Spleen (tissue), 11 donors: ENCODE data around the gene NLRP6. TPM values are rescaled to one million over a fixed set of nuclear protein-coding genes. Genes with fewer than 3 reads are reported as not detected.

Experiments
- DNase-seq: peaks from one replicate; pipeline ENCODE4 v3.0.0-alpha.2; 2020
- H3K27ac ChIP-seq, 8 donors: fragments of 200-600 bp; sonication (generic) in 7 of 8; 1 replicate in 4 of 8; 2 replicates in 4 of 8; pipeline versions ENCODE4 v1.5.0 to v1.8.0; 2016 to 2021; ENCODE audit warnings: inconsistent platforms in 4 of 8, mild to moderate bottlenecking in 4 of 8, moderate library complexity in 1 of 8
- H3K27me3 ChIP-seq, 7 donors: fragments of 200-600 bp; sonication (generic) in 6 of 7; replicated peaks in 1 of 7; 1 replicate in 4 of 7; 2 replicates in 3 of 7; pipeline versions ENCODE4 v1.5.0 to v1.8.0; 2016 to 2021; ENCODE audit warnings: inconsistent platforms in 3 of 7, mild to moderate bottlenecking in 1 of 7
- H3K36me3 ChIP-seq, 6 donors: fragments of 200-600 bp; sonication (generic) in 5 of 6; 1 replicate in 4 of 6; 2 replicates in 2 of 6; pipeline versions ENCODE4 v1.5.0 to v1.8.0; 2016 to 2021; ENCODE audit warnings: inconsistent platforms in 2 of 6
- H3K4me1 ChIP-seq, 6 donors: fragments of 200-600 bp; sonication (generic) in 5 of 6; 1 replicate in 3 of 6; 2 replicates in 3 of 6; pipeline versions ENCODE4 v1.5.0 to v1.8.0; 2016 to 2021; ENCODE audit warnings: inconsistent platforms in 3 of 6
- H3K4me3 ChIP-seq, 8 donors: fragments of 200-600 bp; sonication (generic) in 7 of 8; 1 replicate in 4 of 8; 2 replicates in 4 of 8; pipeline versions ENCODE4 v1.5.0 to v1.8.0; 2016 to 2021; ENCODE audit warnings: inconsistent platforms in 4 of 8, mild to moderate bottlenecking in 4 of 8, moderate library complexity in 2 of 8
- H3K9me3 ChIP-seq, 8 donors: fragments of 200-600 bp; sonication (generic) in 7 of 8; 1 replicate in 4 of 8; 2 replicates in 4 of 8; pipeline versions ENCODE4 v1.5.0 to v1.8.0; 2016 to 2021; ENCODE audit warnings: inconsistent platforms in 4 of 8
- CTCF ChIP-seq, 11 experiments: fragments of 200-600 bp in 7 of 11; fragments of 450-650 bp in 4 of 11; sonication (generic) in 4 of 11; IDR thresholded peaks in 8 of 11; conservative IDR thresholded peaks in 3 of 11; 1 replicate in 7 of 11; 2 replicates in 4 of 11; pipeline versions ENCODE4 v1.4.0 to v1.8.0; 2016 to 2021; ENCODE audit warnings: antibody characterized with exemption in 11 of 11, inconsistent platforms in 4 of 11, mild to moderate bottlenecking in 1 of 11
- POLR2A ChIP-seq, 3 donors: fragments of 450-650 bp; IDR thresholded peaks; one replicate each; pipeline ENCODE4 v1.5.1; 2017; ENCODE audit warnings: antibody characterized with exemption in 3 of 3, mild to moderate bottlenecking in 1 of 3
- POLR2AphosphoS5 ChIP-seq, 3 donors: sonication (generic); formaldehyde crosslinking; IDR thresholded peaks; one replicate each; pipeline ENCODE4 v1.5.1; 2017; ENCODE audit warnings: antibody characterized with exemption in 3 of 3
- WGBS, 5 donors: extraction: QIAGEN DNeasy Blood & Tissue Kit in 3 of 5; methylation state at CpG; one replicate each; pipeline versions ENCODE4 v1.1.5 to v1.1.7; 2013 to 2018; 5-methylcytosine and 5-hydroxymethylcytosine counted together
- intact Hi-C: fragments of 100-400 bp; cut with DNase I; formaldehyde crosslinking; loops from one replicate; pipeline ENCODE4 v1.15.0; 2023; ENCODE audit warnings: low total_unique reads
- polyA plus RNA-seq, 3 donors: library from polyadenylated mRNA; stranded (reverse); fragments of 200-250 nt; gene quantifications; one replicate each; pipeline ENCODE4 v1.2.1, GENCODE V29; 2013
- small RNA-seq, 4 donors: library from RNA; depleted of rRNA; stranded (forward); fragments of <200 nt; gene quantifications; one replicate each; pipeline ENCODE3, GENCODE V24; 2016
- total RNA-seq, 7 donors: library from RNA; depleted of rRNA in 3 of 7; stranded (reverse); fragments of >200 nt in 3 of 7; fragmentation: NEBNext Ultra II Directional in 4 of 7; extraction: Animal tissue kit (Norgen Biotek cat#: 25700) in 4 of 7; gene quantifications; one replicate each; pipeline versions ENCODE4 v1.1.0 to v1.2.1, GENCODE V29; 2016 to 2021
- donor health status: healthy with polysubstance abuse.
- donor health status: DM: no; HTN: no; CAD: no; lungs with moderate emphysema.
- donor health status: DM: no; HTN: no; CAD: no.
- donor health status: Bipolar disorder and iron deficiency.
- donor health status: healthy.
- donor health status: DM: no; HTN: no; CAD: no.
- donor health status: DM: yes; HTN: yes; CAD: no.

Gene NLRP6
- total and polyA plus RNA-seq, 10 donors: 0.15 to 30.9 (median 5.8) TPM

GRCh38 chr11:334264-334994 is 56.2 kb downstream of the NLRP6 start:
- WGBS, 5 donors: 84 to 90% (median 86%) methylated on average over 25 of the region's 25 CpGs
- intact Hi-C loops: no loop called here
- TF ChIP-seq POLR2A (IDR thresholded peaks at IDR 0.05) (no peak), POLR2AphosphoS5 (IDR thresholded peaks at IDR 0.05) (no peak), CTCF (IDR thresholded peaks at IDR 0.05 in 8 of 11, conservative IDR thresholded peaks at IDR 0.05 in 3 of 11) (no peak)
- Histone ChIP-seq H3K36me3 (peaks cover 0 to 19% (median 0%) of the 10 kb centered on the region in 6 donors), H3K27me3 (no peaks in the 10 kb centered on the region), H3K4me3 (no peak overlapping the region), H3K9me3 (no peaks in the 10 kb centered on the region), H3K27ac (peak overlapping the region in 4 of 8 donors; percentile 74 to 75 (median 74)), H3K4me1 (peaks cover 20 to 63% (median 44%) of the 10 kb centered on the region in 6 donors)
- peak; percentile 36 for DNase-seq

Small RNAs within 50 kb of the gene (small RNA-seq; reads per million reads assigned to genes)
- 0 reads per million in 4 donors for gene AC136475.6

Other genes with a start within 250 kb of the NLRP6 start
- gene SCGB1C1, start 85.3 kb upstream of the NLRP6 start, total RNA-seq: not detected
- gene SCGB1C1, start 85.3 kb upstream of the NLRP6 start, polyA plus RNA-seq: not detected
- gene BET1L, start 71.0 kb upstream of the NLRP6 start, total RNA-seq: 10 to 100 TPM; 40.6 to 63.5 (median 51.4) TPM
- gene BET1L, start 71.0 kb upstream of the NLRP6 start, polyA plus RNA-seq: 10 to 100 TPM; 16.2 to 29.9 (median 20.2) TPM
- 100 to 1,000 TPM in 3 of 7 donors, 10 to 100 TPM in 4; 66.7 to 141 (median 88.3) TPM for gene RIC8A, start 70.7 kb upstream of the NLRP6 start, total RNA-seq
- 10 to 100 TPM; 38.6 to 59.2 (median 44.7) TPM for gene RIC8A, start 70.7 kb upstream of the NLRP6 start, polyA plus RNA-seq
- 10 to 100 TPM; 11.9 to 28.8 (median 16.6) TPM for gene SIRT3, start 42.1 kb upstream of the NLRP6 start, total RNA-seq
- gene SIRT3, start 42.1 kb upstream of the NLRP6 start, polyA plus RNA-seq: 10 to 100 TPM; 17.8 to 24.0 (median 22.0) TPM
- gene PSMD13, start 41.4 kb upstream of the NLRP6 start, total RNA-seq: 100 to 1,000 TPM in 5 of 7 donors, 10 to 100 TPM in 2; 93.6 to 126 (median 101) TPM
- gene PSMD13, start 41.4 kb upstream of the NLRP6 start, polyA plus RNA-seq: 100 to 1,000 TPM; 165 to 229 (median 200) TPM
- 100 to 1,000 TPM in 6 of 7 donors, 10 to 100 TPM in 1; 53.4 to 182 (median 128) TPM for gene PGGHG, start 10.7 kb downstream of the NLRP6 start, total RNA-seq
- gene PGGHG, start 10.7 kb downstream of the NLRP6 start, polyA plus RNA-seq: 100 to 1,000 TPM; 127 to 250 (median 134) TPM
- gene IFITM5, start 21.1 kb downstream of the NLRP6 start, total RNA-seq: not detected
- not detected for gene IFITM5, start 21.1 kb downstream of the NLRP6 start, polyA plus RNA-seq
- gene IFITM2, start 29.4 kb downstream of the NLRP6 start, total RNA-seq: 1,000 to 10,000 TPM in 4 of 7 donors, 100 to 1,000 TPM in 3; 507 to 1,635 (median 1,062) TPM
- gene IFITM2, start 29.4 kb downstream of the NLRP6 start, polyA plus RNA-seq: 1,000 to 10,000 TPM in 1 of 3 donors, 100 to 1,000 TPM in 2; 680 to 1,006 (median 885) TPM
- 100 to 1,000 TPM; 333 to 670 (median 510) TPM for gene IFITM1, start 35.6 kb downstream of the NLRP6 start, total RNA-seq
- 100 to 1,000 TPM; 314 to 496 (median 327) TPM for gene IFITM1, start 35.6 kb downstream of the NLRP6 start, polyA plus RNA-seq
- 100 to 1,000 TPM; 314 to 942 (median 472) TPM for gene IFITM3, start 42.5 kb downstream of the NLRP6 start, total RNA-seq
- 100 to 1,000 TPM; 391 to 618 (median 599) TPM for gene IFITM3, start 42.5 kb downstream of the NLRP6 start, polyA plus RNA-seq
- 1 to 10 TPM in 1 of 7 donors, under 1 TPM in 4, not detected in 2; 0.17 to 1.1 (median 0.67) TPM for gene B4GALNT4, start 91.1 kb downstream of the NLRP6 start, total RNA-seq
- 1 to 10 TPM; 1.6 to 5.2 (median 3.5) TPM for gene B4GALNT4, start 91.1 kb downstream of the NLRP6 start, polyA plus RNA-seq
- gene PKP3, start 115.8 kb downstream of the NLRP6 start, total RNA-seq: 1 to 10 TPM in 1 of 7 donors, under 1 TPM in 2, not detected in 4; 0.40 to 2.8 (median 0.59) TPM
- gene PKP3, start 115.8 kb downstream of the NLRP6 start, polyA plus RNA-seq: under 1 TPM; 0.09 to 0.48 (median 0.21) TPM
- 100 to 1,000 TPM in 2 of 7 donors, 10 to 100 TPM in 5; 67.9 to 118 (median 90.9) TPM for gene SIGIRR, start 136.6 kb downstream of the NLRP6 start, total RNA-seq
- 100 to 1,000 TPM in 2 of 3 donors, 10 to 100 TPM in 1; 95.9 to 194 (median 161) TPM for gene SIGIRR, start 136.6 kb downstream of the NLRP6 start, polyA plus RNA-seq
- gene ANO9, start 163.6 kb downstream of the NLRP6 start, total RNA-seq: 10 to 100 TPM; 10.2 to 34.5 (median 25.9) TPM
- gene ANO9, start 163.6 kb downstream of the NLRP6 start, polyA plus RNA-seq: 10 to 100 TPM; 32.7 to 53.8 (median 50.3) TPM
- 10 to 100 TPM; 24.6 to 40.7 (median 29.4) TPM for gene PTDSS2, start 171.9 kb downstream of the NLRP6 start, total RNA-seq
- gene PTDSS2, start 171.9 kb downstream of the NLRP6 start, polyA plus RNA-seq: 10 to 100 TPM; 11.0 to 26.6 (median 14.9) TPM
- 100 to 1,000 TPM; 133 to 159 (median 147) TPM for gene RNH1, start 228.8 kb downstream of the NLRP6 start, total RNA-seq
- gene RNH1, start 228.8 kb downstream of the NLRP6 start, polyA plus RNA-seq: 100 to 1,000 TPM in 1 of 3 donors, 10 to 100 TPM in 2; 72.8 to 143 (median 83.8) TPM